OCI-M2 (cell line): ENCODE results near the gene KASH5.
"Not testable (repeated sequence)": the region's sequence is repeated elsewhere in the genome, so short reads cannot be mapped to it uniquely, and the experiment has no call there.

Source experiments
- DNase-seq: peaks from one replicate; lab custom pipeline; 2025; ENCODE audit not compliant: unreplicated experiment; lab: John Stamatoyannopoulos, UW

KASH5 gene

DNA sequence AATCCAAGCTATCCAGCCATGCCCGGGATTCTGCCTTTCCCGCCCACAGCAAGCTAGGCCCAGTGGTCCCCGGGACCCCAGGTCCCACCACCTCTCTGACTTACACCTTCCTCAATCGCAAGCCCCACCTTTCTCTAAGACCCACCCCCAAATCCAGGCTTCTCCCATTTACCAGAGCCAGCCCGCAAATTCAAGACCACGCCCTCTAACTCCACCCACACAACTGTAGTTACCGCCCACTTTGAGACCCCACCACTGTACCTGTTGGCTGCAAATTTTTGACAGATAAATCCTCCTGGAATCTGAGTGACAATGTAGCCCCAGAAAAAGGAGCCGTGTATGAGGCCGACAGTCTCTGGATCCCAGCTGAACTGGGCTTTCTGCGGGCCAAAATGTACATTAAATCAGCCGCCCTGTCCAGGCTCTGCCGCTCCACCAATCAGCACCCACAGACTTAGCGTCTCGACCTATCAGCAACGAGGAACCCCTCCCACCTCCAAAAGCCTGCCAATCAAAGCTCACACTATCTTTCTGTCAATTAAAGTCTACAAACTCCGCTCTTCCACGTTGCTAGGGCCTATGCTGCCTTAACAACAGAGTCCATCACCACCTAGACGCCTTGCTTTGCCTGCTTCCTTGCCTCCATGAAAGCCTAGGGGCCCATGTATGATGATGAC, 47.0 kb downstream of the KASH5 start:
- DNase-seq: no peak

- no peak for DNase-seq
Measured at GRCh38 chr19:49435670-49436069, 47.6 kb downstream of the KASH5 start.

GRCh38 chr19:49436381-49437017, 48.5 kb downstream of the KASH5 start:
- DNase-seq: no peak

GRCh38 chr19:49437231-49437630, 49.2 kb downstream of the KASH5 start:
- DNase-seq: no peak

- no peak for DNase-seq
Measured at GRCh38 chr19:49438261-49438660, 50.2 kb downstream of the KASH5 start.

GRCh38 chr19:49439836-49440235, 51.8 kb downstream of the KASH5 start:
- no peak for DNase-seq

DNA sequence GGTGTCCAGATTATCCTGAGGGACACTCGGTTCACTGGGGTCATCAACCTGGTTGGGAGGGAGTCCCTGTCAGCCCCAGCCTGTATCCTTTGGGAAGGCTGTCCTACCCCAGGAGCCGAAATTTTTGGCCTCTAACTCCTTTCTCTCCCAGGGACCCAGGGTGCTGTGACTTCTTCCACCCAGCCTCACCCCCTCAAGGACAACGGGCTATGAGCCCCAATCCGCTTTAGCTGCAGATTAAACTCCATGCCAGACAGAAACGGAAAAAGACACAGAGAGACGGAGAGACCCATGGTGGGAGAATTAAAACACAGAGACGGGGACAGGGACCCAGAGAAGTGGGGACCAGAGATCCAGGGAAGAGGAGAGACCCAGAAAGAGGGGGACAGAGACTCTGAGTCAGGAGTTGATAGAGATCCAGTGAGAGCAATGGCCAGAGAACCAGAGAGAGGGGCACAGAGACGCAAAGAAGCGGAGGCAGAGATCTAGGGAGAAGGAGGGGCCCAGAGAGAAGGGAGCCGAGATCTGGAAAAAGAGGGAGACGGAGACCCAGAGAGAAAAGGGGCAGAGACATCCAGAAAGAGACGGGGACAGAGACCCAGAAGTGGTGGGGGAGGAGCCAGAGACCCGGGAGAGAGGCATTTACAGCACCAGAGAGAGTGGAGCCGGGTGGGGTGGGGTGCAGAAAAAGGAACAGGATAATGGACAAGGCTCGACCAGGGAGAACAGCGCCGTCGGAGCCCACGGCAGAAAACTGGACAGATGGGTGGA, 52.6 kb downstream of the KASH5 start:
- no peak for DNase-seq

DNA sequence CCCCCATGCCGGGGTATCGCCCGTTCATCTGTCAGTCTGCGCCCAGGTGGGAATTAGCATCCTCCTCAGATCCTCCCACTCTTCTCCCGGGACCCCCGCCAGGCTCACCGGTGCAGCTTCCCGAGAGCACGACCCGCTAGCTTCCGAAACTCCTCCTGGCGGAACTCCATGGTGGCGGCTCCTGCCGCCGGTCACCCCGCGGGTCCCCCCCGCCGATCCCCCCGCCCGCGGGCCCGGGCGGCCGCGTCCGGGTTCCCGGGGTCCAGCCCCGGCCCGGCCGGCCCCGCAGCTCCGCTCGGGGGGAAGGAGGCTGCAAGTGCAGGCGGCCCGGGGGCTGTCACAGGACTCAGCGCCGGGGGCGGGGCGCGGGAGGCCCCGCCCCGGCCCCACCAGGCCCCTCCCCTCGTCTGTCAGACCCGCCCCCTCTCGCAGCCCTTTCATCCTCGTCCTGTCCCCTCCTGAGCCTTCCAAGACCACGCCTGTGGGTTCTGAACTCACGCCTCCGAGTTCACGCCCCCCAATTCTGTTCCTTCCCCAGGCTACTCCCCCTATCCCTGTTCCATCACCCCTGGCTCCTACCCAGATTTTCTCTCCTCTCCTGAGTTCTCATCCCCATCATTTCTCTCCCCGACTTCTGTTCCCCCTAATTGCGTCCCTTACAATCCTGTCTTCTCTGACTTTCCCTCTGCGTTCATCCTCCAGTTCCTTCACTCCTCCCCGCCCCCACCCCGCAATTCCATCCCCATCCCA, 53.3 kb downstream of the KASH5 start, which contains the start of gene SLC17A7:
Gene SLC17A7, minus strand, starts transcription at position 318 of the 750 bp plus-strand sequence. Its CDS starts 148 bp downstream, at position 170.
- no peak for DNase-seq

DNA sequence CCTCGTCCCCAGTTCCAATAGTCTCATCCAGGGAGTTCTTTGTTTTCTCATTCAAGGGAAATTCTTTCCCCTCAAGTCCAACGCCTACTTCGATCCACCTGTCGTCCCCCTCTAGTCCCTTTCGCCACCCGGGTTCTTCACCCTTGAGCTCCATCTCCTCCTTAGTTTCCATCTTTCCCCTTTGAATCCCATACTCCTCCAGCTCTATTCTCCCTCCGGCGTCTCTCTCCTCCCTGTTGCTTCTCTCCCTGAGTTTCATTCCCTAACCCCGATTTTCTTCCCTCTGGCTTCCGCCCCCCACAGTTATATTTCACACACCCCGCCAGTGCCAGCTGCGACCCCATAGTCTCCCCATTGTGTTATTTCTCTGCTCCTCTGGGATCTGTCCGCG, 53.9 kb downstream of the KASH5 start:
- DNase-seq: no peak

GRCh38 chr19:49442354-49442753, 54.3 kb downstream of the KASH5 start:
- DNase-seq: no peak

- DNase-seq: peak; percentile 83
Measured at GRCh38 chr19:49442771-49443365, 54.8 kb downstream of the KASH5 start.

GRCh38 chr19:49443366-49444099, 55.5 kb downstream of the KASH5 start:
- peak; percentile 88 for DNase-seq

DNA sequence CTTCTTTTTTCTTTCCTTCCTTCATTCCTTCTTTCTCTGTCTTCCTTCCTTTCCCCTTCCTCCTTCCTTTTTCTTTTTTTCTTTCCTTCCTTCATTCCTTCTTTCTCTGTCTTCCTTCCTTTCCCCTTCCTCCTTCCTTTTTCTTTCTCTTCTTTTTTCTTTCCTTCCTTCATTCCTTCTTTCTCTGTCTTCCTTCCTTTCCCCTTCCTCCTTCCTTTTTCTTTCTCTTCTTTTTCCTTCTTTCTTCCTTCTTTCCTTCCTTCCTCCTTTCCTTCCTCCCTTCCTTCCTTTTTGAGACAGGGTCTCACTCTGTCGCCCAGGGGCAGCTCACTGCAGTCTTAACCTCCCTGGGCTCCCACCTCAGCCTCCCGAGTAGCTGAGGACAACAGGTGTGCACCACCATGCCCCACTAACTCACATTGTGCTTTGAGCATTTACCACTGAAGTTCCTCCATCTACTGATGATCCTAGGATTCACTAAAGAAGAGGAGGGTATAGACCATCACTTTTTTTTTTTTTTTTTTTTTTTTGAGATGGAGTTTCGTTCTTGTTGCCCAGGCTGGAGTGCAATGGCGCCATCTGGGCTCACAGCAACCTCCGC, 56.2 kb downstream of the KASH5 start:
- DNase-seq: not testable (repeated sequence)

- no peak for DNase-seq
Measured at GRCh38 chr19:49445997-49446396, 57.9 kb downstream of the KASH5 start.

DNA sequence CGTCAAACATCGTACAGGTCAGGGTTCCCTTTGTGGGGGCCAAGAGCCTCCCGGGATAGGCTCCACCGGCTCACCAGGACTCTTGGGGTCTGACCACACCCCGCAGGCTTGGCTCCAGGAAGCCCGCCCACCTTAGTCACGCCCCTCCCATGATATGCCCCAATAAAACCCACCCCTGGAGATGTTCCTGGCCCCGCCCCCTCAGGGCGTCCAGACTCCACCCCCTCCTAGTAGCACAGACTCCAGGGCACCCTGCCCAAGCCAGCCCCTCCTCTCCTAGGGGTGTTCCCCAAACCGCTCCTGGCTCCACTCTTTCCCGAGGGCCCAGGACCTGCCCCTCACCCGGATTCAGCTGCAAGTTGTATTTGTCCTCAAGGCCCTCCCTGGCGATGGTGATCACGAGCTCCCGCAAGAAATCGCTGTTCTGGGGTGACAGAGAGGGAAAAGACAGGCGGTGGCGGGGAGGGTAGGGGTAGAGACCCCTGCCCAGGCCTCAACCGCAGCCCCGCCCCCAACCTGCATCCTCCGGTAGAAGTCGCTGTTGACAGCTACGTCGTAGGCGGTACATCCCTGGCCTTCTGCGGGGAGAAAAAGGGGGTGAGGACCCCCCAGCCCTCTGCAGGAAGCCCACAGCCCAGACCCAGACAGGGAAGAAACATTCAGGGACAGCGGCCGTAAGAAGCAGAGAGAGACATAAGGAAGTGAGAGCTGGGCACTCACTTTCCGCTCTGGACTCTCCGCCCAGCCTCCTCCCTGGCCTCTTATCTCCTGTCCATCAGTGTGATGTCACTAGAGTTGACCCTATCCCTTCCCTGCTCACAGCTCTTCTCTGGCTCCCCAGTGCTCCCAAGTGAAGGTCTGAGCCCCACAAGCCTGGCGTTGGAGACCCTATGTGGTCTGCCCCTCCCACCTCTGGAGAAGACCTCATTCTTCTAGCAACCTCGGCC, 59.7 kb downstream of the KASH5 start:
- DNase-seq: no peak

GRCh38 chr19:49448432-49448786, 60.4 kb downstream of the KASH5 start:
- no peak for DNase-seq

- DNase-seq: no peak
Measured at GRCh38 chr19:49450405-49450804, 62.4 kb downstream of the KASH5 start.

GRCh38 chr19:49451430-49452181, 63.6 kb downstream of the KASH5 start, which contains the start of gene PIH1D1:
PIH1D1 (minus strand) TSS chr19:49451814; CDS start chr19:49451574, 240 bp downstream.
- DNase-seq: peak; percentile 97
